ENCODE data around the gene AJM1.
"Not testable (repeated sequence)": the region's sequence is repeated elsewhere in the genome, so short reads cannot be mapped to it uniquely, and the experiment has no call there.

- not testable (repeated sequence) for TF ChIP-seq YY1 (IDR thresholded peaks at IDR 0.05; ENCODE audit: low read depth, low read length); POLR2A (IDR thresholded peaks at IDR 0.05; ENCODE audit: control extremely low read depth in 1 of 2, low read depth in 2 of 2, low read length in 2 of 2)
Measured at GRCh38 chr9:136837856-136838277, 4.4 kb upstream of the AJM1 start.

All from H1 (cell line).